ENCODE results near the gene ATP8A1.

The ATP8A1 gene

DNA sequence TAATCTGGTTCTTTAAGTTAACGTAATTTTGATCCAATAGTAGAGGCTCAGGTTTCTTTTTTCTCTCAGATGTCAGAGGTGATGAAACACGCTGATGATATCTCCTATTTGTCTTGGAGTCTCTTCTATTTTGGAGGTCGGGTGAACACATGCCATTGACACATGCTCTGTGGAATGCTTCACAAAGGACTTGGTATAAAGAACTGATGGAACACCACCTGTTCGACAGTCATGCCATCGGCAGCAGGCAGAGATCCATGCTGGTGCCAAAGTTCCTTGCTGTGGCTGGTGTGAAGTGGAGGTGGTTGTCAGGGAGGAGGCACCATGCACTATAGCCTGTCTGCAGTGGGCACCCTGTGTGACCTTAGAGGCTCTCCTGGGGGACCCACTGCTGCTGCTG, 94.9 kb downstream of the ATP8A1 start:
- H3K4me1 ChIP-seq (ENCODE audit: control insufficient read depth, low read length) = no peaks in the 10 kb centered on the region
- H3K36me3 ChIP-seq (ENCODE audit: control insufficient read depth, low read length) = peaks cover 16% of the 10 kb centered on the region
- H3K9me2 ChIP-seq (replicated peaks; ENCODE audit: control insufficient read depth, low read length) = no peaks in the 10 kb centered on the region
- no peak overlapping the region for H3K27ac ChIP-seq (ENCODE audit: low read depth, low read length)
- no peak overlapping the region for H3K4me2 ChIP-seq (ENCODE audit: low read length)
- TF ChIP-seq EZH2phosphoT487 (IDR thresholded peaks at IDR 0.05; ENCODE audit: borderline replicate concordance, low read length) = no peak
- TF ChIP-seq, protein P1, sequence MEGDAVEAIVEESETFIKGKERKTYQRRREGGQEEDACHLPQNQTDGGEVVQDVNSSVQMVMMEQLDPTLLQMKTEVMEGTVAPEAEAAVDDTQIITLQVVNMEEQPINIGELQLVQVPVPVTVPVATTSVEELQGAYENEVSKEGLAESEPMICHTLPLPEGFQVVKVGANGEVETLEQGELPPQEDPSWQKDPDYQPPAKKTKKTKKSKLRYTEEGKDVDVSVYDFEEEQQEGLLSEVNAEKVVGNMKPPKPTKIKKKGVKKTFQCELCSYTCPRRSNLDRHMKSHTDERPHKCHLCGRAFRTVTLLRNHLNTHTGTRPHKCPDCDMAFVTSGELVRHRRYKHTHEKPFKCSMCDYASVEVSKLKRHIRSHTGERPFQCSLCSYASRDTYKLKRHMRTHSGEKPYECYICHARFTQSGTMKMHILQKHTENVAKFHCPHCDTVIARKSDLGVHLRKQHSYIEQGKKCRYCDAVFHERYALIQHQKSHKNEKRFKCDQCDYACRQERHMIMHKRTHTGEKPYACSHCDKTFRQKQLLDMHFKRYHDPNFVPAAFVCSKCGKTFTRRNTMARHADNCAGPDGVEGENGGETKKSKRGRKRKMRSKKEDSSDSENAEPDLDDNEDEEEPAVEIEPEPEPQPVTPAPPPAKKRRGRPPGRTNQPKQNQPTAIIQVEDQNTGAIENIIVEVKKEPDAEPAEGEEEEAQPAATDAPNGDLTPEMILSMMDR (IDR thresholded peaks at IDR 0.05; ENCODE audit: low read depth, low read length, poor library complexity, severe bottlenecking) = no peak
- no peaks in the 10 kb centered on the region for H3K9me3 ChIP-seq (ENCODE audit: control insufficient read depth, insufficient read depth, low read length)
- H3K27me3 ChIP-seq (ENCODE audit: control insufficient read depth, low read length) = no peaks in the 10 kb centered on the region
- no peaks in the 10 kb centered on the region for H3K79me2 ChIP-seq (ENCODE audit: control insufficient read depth, low read length)
- H4K20me1 ChIP-seq (ENCODE audit: control insufficient read depth, insufficient read depth, low read depth, low read length) = no peaks in the 10 kb centered on the region
- no peak overlapping the region for H3K4me3 ChIP-seq (ENCODE audit: low read length)
- no peaks in the 10 kb centered on the region for H3F3A ChIP-seq (ENCODE audit: control insufficient read depth, insufficient read depth)

DNA sequence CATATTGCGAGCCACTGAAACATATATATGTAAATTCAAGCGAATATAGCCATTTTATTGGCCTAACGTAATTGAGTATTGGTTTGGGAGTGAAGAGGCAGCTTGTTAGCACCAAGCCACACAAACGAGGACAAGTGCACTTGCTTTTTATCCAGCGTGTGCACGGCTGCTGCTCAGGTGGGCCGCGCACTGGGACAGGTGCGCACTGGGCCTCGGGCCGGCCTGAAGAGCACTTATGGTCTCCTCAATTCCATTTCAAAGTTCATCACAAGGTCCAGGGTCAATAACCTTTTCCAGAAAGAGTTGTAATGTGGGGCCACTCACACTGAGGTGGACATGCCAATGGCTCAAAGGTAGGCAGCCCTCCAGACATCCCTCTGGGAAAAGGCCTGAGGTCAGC, 95.9 kb downstream of the ATP8A1 start:
- no peak overlapping the region for H3K27ac ChIP-seq (ENCODE audit: low read depth, low read length)
- TF ChIP-seq EZH2phosphoT487 (IDR thresholded peaks at IDR 0.05; ENCODE audit: borderline replicate concordance, low read length) = no peak
- H3K79me2 ChIP-seq (ENCODE audit: control insufficient read depth, low read length) = no peaks in the 10 kb centered on the region
- H3K4me2 ChIP-seq (ENCODE audit: low read length) = no peak overlapping the region
- H3K9me2 ChIP-seq (replicated peaks; ENCODE audit: control insufficient read depth, low read length) = no peaks in the 10 kb centered on the region
- H3K4me3 ChIP-seq (ENCODE audit: low read length) = no peak overlapping the region
- H3K36me3 ChIP-seq (ENCODE audit: control insufficient read depth, low read length) = peaks cover 17% of the 10 kb centered on the region
- no peaks in the 10 kb centered on the region for H3K4me1 ChIP-seq (ENCODE audit: control insufficient read depth, low read length)
- no peaks in the 10 kb centered on the region for H3K27me3 ChIP-seq (ENCODE audit: control insufficient read depth, low read length)
- no peaks in the 10 kb centered on the region for H4K20me1 ChIP-seq (ENCODE audit: control insufficient read depth, insufficient read depth, low read depth, low read length)
- H3K9me3 ChIP-seq (ENCODE audit: control insufficient read depth, insufficient read depth, low read length) = no peaks in the 10 kb centered on the region
- H3F3A ChIP-seq (ENCODE audit: control insufficient read depth, insufficient read depth) = no peaks in the 10 kb centered on the region

DNA sequence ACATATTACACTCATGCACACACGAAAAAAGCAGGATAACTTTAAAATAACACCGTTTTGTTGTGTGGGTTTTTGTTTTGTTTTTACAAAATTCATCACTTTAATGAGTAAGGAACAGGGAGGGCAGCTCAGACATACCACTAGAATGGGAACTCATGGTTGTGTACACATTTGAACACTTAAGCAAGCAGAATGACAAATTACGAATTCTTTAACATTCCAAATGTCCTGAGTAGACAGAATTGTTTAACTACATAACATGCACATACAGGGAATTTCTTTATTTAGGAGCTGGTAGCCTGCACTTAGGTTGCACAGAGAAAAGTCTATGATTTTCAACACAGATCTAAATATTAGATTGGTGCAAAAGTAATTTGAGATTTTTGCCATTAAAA, 96.4 kb downstream of the ATP8A1 start:
- H4K20me1 ChIP-seq (ENCODE audit: control insufficient read depth, insufficient read depth, low read depth, low read length) = no peaks in the 10 kb centered on the region
- H3K4me1 ChIP-seq (ENCODE audit: control insufficient read depth, low read length) = no peaks in the 10 kb centered on the region
- H3K27me3 ChIP-seq (ENCODE audit: control insufficient read depth, low read length) = no peaks in the 10 kb centered on the region
- no peaks in the 10 kb centered on the region for H3F3A ChIP-seq (ENCODE audit: control insufficient read depth, insufficient read depth)
- H3K79me2 ChIP-seq (ENCODE audit: control insufficient read depth, low read length) = no peaks in the 10 kb centered on the region
- TF ChIP-seq, protein P1 (IDR thresholded peaks at IDR 0.05; ENCODE audit: low read depth, low read length, poor library complexity, severe bottlenecking) = no peak
- no peak overlapping the region for H3K4me3 ChIP-seq (ENCODE audit: low read length)
- no peak overlapping the region for H3K4me2 ChIP-seq (ENCODE audit: low read length)
- peaks cover 17% of the 10 kb centered on the region for H3K36me3 ChIP-seq (ENCODE audit: control insufficient read depth, low read length)
- no peak overlapping the region for H3K27ac ChIP-seq (ENCODE audit: low read depth, low read length)
- no peaks in the 10 kb centered on the region for H3K9me3 ChIP-seq (ENCODE audit: control insufficient read depth, insufficient read depth, low read length)
- H3K9me2 ChIP-seq (replicated peaks; ENCODE audit: control insufficient read depth, low read length) = no peaks in the 10 kb centered on the region

GRCh38 chr4:42558156-42558555, 98.7 kb downstream of the ATP8A1 start:
- Histone ChIP-seq H3K9me2 (replicated peaks; ENCODE audit: control insufficient read depth, low read length) (no peaks in the 10 kb centered on the region), H3K4me1 (ENCODE audit: control insufficient read depth, low read length) (no peaks in the 10 kb centered on the region), H3K27me3 (ENCODE audit: control insufficient read depth, low read length) (no peaks in the 10 kb centered on the region), H3K4me3 (ENCODE audit: low read length) (no peak overlapping the region), H3K4me2 (ENCODE audit: low read length) (no peak overlapping the region), H3K79me2 (ENCODE audit: control insufficient read depth, low read length) (no peaks in the 10 kb centered on the region), H3K9me3 (ENCODE audit: control insufficient read depth, insufficient read depth, low read length) (no peaks in the 10 kb centered on the region), H3K36me3 (ENCODE audit: control insufficient read depth, low read length) (peaks cover 11% of the 10 kb centered on the region), H4K20me1 (ENCODE audit: control insufficient read depth, insufficient read depth, low read depth, low read length) (no peaks in the 10 kb centered on the region), H3K27ac (ENCODE audit: low read depth, low read length) (no peak overlapping the region), H3F3A (ENCODE audit: control insufficient read depth, insufficient read depth) (no peaks in the 10 kb centered on the region)
- no peak for TF ChIP-seq EZH2phosphoT487 (IDR thresholded peaks at IDR 0.05; ENCODE audit: borderline replicate concordance, low read length)
- TF ChIP-seq, protein P1 (IDR thresholded peaks at IDR 0.05; ENCODE audit: low read depth, low read length, poor library complexity, severe bottlenecking) = no peak
